MM.1S (cell line): ENCODE measurements around the gene DHFR.

ENCODE experiments used
- CTCF ChIP-seq: fragments of 300-600 bp; sonication (generic); IDR thresholded peaks from 2 replicates; pipeline ENCODE4 v1.5.1; 2016; ENCODE audit warnings: antibody characterized with exemption, low read length, mixed read lengths
- EZH2 ChIP-seq: fragments of 300-600 bp; sonication (generic); optimal IDR thresholded peaks from 2 replicates; pipeline ENCODE3; 2017; ENCODE audit warnings: low read depth, mild to moderate bottlenecking, antibody characterized with exemption, low read length, mixed read lengths

GRCh38 chr5:80608731-80609130 is 46.1 kb downstream of the DHFR start:
- TF ChIP-seq CTCF (no peak), EZH2 (no peak)
